Astrocyte (in vitro differentiated cells and primary cell): Measurements from ENCODE around the gene STRN3. TPM values are rescaled to one million over a fixed set of nuclear protein-coding genes. Genes with fewer than 3 reads are reported as not detected.

Experiments used
- DNase-seq: peaks from one replicate; pipeline ENCODE4 v3.0.0-alpha.2; 2010; ENCODE audit warnings: low read depth
- FAIRE-seq: peaks from 2 replicates; lab custom pipeline; 2011; peaks lifted over from hg19 to GRCh38; lab: Jason Lieb, UNC
- H2AFZ ChIP-seq: 2 replicates; pipeline ENCODE4 v1.6.0; 2012; ENCODE audit warnings: low read depth, low read length, inconsistent platforms
- H3K27ac ChIP-seq: 2 replicates; pipeline ENCODE4 v1.5.1; 2011; ENCODE audit warnings: low read depth, low read length, inconsistent platforms
- H3K27me3 ChIP-seq: 2 replicates; pipeline ENCODE4 v1.6.0; 2011; ENCODE audit warnings: low read length, inconsistent platforms; ENCODE audit not compliant: insufficient read depth
- H3K36me3 ChIP-seq: 2 replicates; pipeline ENCODE4 v1.5.1; 2011; ENCODE audit warnings: low read length, inconsistent platforms; ENCODE audit not compliant: insufficient read depth
- H3K4me1 ChIP-seq: 2 replicates; pipeline ENCODE4 v1.5.1; 2011; ENCODE audit warnings: low read length, inconsistent platforms; ENCODE audit not compliant: insufficient read depth
- H3K4me2 ChIP-seq: 2 replicates; pipeline ENCODE4 v1.6.0; 2012; ENCODE audit warnings: low read length, inconsistent platforms
- H3K4me3 ChIP-seq: 2 replicates; pipeline ENCODE4 v1.5.1; 2011; ENCODE audit warnings: low read depth, mild to moderate bottlenecking, low read length, inconsistent platforms; ENCODE audit not compliant: insufficient read depth
- H3K79me2 ChIP-seq: 2 replicates; pipeline ENCODE4 v1.6.0; 2012; ENCODE audit warnings: mild to moderate bottlenecking, low read length, inconsistent platforms; ENCODE audit not compliant: insufficient read depth
- H3K9ac ChIP-seq: 2 replicates; pipeline ENCODE4 v1.6.0; 2012; ENCODE audit warnings: mild to moderate bottlenecking, low read length, inconsistent platforms
- H3K9me3 ChIP-seq: 2 replicates; pipeline ENCODE4 v1.5.1; 2012; ENCODE audit warnings: low read depth, mild to moderate bottlenecking, low read length, inconsistent platforms; ENCODE audit not compliant: insufficient read depth
- H4K20me1 ChIP-seq: 2 replicates; pipeline ENCODE4 v1.6.0; 2012; ENCODE audit warnings: low read length, inconsistent platforms; ENCODE audit not compliant: insufficient read depth
- H3K27ac Mint-ChIP-seq: one replicate; pipeline ENCODE4 v1.8.0; 2021; ENCODE audit warnings: mild to moderate bottlenecking, mixed read lengths; ENCODE audit not compliant: unreplicated experiment
- H3K27me3 Mint-ChIP-seq: one replicate; pipeline ENCODE4 v1.8.0; 2021; ENCODE audit warnings: low read depth, mixed read lengths; ENCODE audit not compliant: unreplicated experiment
- H3K36me3 Mint-ChIP-seq: one replicate; pipeline ENCODE4 v1.8.0; 2021; ENCODE audit warnings: low read depth, mixed read lengths; ENCODE audit not compliant: unreplicated experiment
- H3K4me1 Mint-ChIP-seq: one replicate; pipeline ENCODE4 v1.8.0; 2021; ENCODE audit warnings: low read depth, mixed read lengths; ENCODE audit not compliant: unreplicated experiment
- H3K4me3 Mint-ChIP-seq: one replicate; pipeline ENCODE4 v1.8.0; 2021; ENCODE audit warnings: mild to moderate bottlenecking, moderate library complexity, mixed read lengths; ENCODE audit not compliant: unreplicated experiment
- H3K9me3 Mint-ChIP-seq: one replicate; pipeline ENCODE4 v1.8.0; 2021; ENCODE audit warnings: mild to moderate bottlenecking, mixed read lengths; ENCODE audit not compliant: unreplicated experiment
- CTCF ChIP-seq: IDR thresholded peaks from 2 replicates; pipeline ENCODE4 v1.5.1; 2011; ENCODE audit warnings: low read depth, mild to moderate bottlenecking, inconsistent platforms, low read length, moderate library complexity; ENCODE audit not compliant: insufficient read depth
- EZH2 ChIP-seq: IDR thresholded peaks from 2 replicates; pipeline ENCODE4 v1.6.1; 2012; ENCODE audit warnings: mild to moderate bottlenecking, low read length, inconsistent platforms; ENCODE audit not compliant: insufficient read depth
- total RNA-seq: library from RNA; stranded (reverse); gene quantifications from 2 replicates; pipeline ENCODE4 v1.2.1, GENCODE V29; 2021

Gene STRN3
- total RNA-seq, 1 donor from 2014 or later = 48.4 TPM

GRCh38 chr14:30883508-30884294 is 142.5 kb downstream of the STRN3 start:
- no peaks in the 10 kb centered on the region for H3K79me2 ChIP-seq
- H3K27ac Mint-ChIP-seq = no peak overlapping the region
- DNase-seq (no peak), FAIRE-seq (no peak)
- no peak for TF ChIP-seq EZH2
- no peak overlapping the region for H3K9ac ChIP-seq
- H3K4me3 Mint-ChIP-seq = no peak overlapping the region
- H3K27me3 Mint-ChIP-seq = no peaks in the 10 kb centered on the region
- no peak overlapping the region for H2AFZ ChIP-seq
- no peaks in the 10 kb centered on the region for H4K20me1 ChIP-seq
- H3K27me3 ChIP-seq = no peaks in the 10 kb centered on the region
- no peaks in the 10 kb centered on the region for H3K36me3 Mint-ChIP-seq
- H3K4me1 Mint-ChIP-seq = no peaks in the 10 kb centered on the region
- H3K36me3 ChIP-seq = no peaks in the 10 kb centered on the region
- H3K9me3 ChIP-seq = no peaks in the 10 kb centered on the region
- H3K4me3 ChIP-seq = no peak overlapping the region
- H3K4me1 ChIP-seq = no peaks in the 10 kb centered on the region
- H3K4me2 ChIP-seq = no peak overlapping the region
- no peaks in the 10 kb centered on the region for H3K9me3 Mint-ChIP-seq
- no peak overlapping the region for H3K27ac ChIP-seq

GRCh38 chr14:30882431-30882830 is 143.7 kb downstream of the STRN3 start:
- Mint-ChIP-seq H3K27me3 (peaks cover under 1% of the 10 kb centered on the region), H3K4me3 (no peak overlapping the region), H3K27ac (no peak overlapping the region), H3K36me3 (no peaks in the 10 kb centered on the region), H3K9me3 (no peaks in the 10 kb centered on the region), H3K4me1 (no peaks in the 10 kb centered on the region)
- H3K9me3 ChIP-seq = no peaks in the 10 kb centered on the region
- FAIRE-seq (no peak), DNase-seq (no peak)
- H3K79me2 ChIP-seq = no peaks in the 10 kb centered on the region
- no peaks in the 10 kb centered on the region for H4K20me1 ChIP-seq
- TF ChIP-seq CTCF (no peak), EZH2 (no peak)
- no peak overlapping the region for H3K9ac ChIP-seq
- H3K4me3 ChIP-seq = no peak overlapping the region
- H3K4me2 ChIP-seq = no peak overlapping the region
- H2AFZ ChIP-seq = no peak overlapping the region
- H3K4me1 ChIP-seq = no peaks in the 10 kb centered on the region
- no peak overlapping the region for H3K27ac ChIP-seq
- H3K27me3 ChIP-seq = peaks cover 3% of the 10 kb centered on the region
- no peaks in the 10 kb centered on the region for H3K36me3 ChIP-seq

DNA sequence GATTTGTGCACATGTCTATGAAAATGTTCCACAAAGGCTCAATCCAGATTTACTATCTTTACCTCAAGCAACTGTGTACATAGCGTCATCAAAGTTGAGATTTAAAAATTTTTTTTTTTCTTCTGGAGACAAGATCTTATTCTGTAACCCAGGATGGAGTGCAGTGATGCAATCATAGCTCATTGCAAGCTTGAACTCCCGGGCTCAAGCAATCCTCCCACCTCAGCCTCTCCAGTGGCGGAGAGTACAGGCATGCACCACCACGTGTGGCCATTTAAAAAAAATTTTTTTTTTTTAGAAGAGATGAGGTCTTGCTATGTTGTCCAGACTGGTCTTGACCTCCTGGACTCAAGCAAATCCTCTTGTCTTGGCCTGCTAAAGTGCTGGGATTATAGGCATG is 149.5 kb downstream of the STRN3 start:
- TF ChIP-seq CTCF (no peak), EZH2 (no peak)
- Mint-ChIP-seq H3K4me1 (no peaks in the 10 kb centered on the region), H3K9me3 (peaks cover 2% of the 10 kb centered on the region), H3K4me3 (no peak overlapping the region), H3K27ac (no peak overlapping the region), H3K27me3 (peaks cover 36% of the 10 kb centered on the region), H3K36me3 (no peaks in the 10 kb centered on the region)
- FAIRE-seq = no peak
- Histone ChIP-seq H4K20me1 (no peaks in the 10 kb centered on the region), H3K27ac (no peak overlapping the region), H3K4me2 (no peak overlapping the region), H3K36me3 (no peaks in the 10 kb centered on the region), H2AFZ (no peak overlapping the region), H3K9me3 (no peaks in the 10 kb centered on the region), H3K79me2 (no peaks in the 10 kb centered on the region), H3K27me3 (peaks cover 33% of the 10 kb centered on the region), H3K4me1 (peaks cover 19% of the 10 kb centered on the region), H3K9ac (no peak overlapping the region), H3K4me3 (no peak overlapping the region)
- DNase-seq = no peak
